GM18951 (cell line): ENCODE data around the gene ELAVL2.

Experiments used
- POLR2A ChIP-seq: IDR thresholded peaks from 4 replicates; pipeline ENCODE4 v1.6.1; 2011; ENCODE audit warnings: mild to moderate bottlenecking; ENCODE audit not compliant: insufficient read length, insufficient read depth; ENCODE audit errors: extremely low read depth
- in situ Hi-C: fragments of 300-500 bp; cut with MboI; formaldehyde crosslinking; loops from one replicate; pipeline ENCODE4 v1.12.0; 2022; ENCODE audit warnings: low sequenced_read_pairs, mixed read lengths, inconsistent platforms; ENCODE audit not compliant: unreplicated experiment

Gene ELAVL2

GRCh38 chr9:23774266-23774665, 51.8 kb downstream of the ELAVL2 start:
- in situ Hi-C loops: no loop called here
- TF ChIP-seq POLR2A: no peak

- TF ChIP-seq POLR2A: no peak
- in situ Hi-C loops: no loop called here
Measured at GRCh38 chr9:23772385-23772783, 53.7 kb downstream of the ELAVL2 start.

- no peak for TF ChIP-seq POLR2A
- in situ Hi-C loops: no loop called here
Measured at GRCh38 chr9:23771746-23772384, 54.2 kb downstream of the ELAVL2 start.

- TF ChIP-seq POLR2A: no peak
- in situ Hi-C loops: no loop called here
Measured at GRCh38 chr9:23769307-23769935, 56.6 kb downstream of the ELAVL2 start.

GRCh38 chr9:23768861-23769260, 57.2 kb downstream of the ELAVL2 start:
- in situ Hi-C loops: no loop called here
- no peak for TF ChIP-seq POLR2A

GRCh38 chr9:23766613-23767012, 59.4 kb downstream of the ELAVL2 start:
- in situ Hi-C loops: no loop called here
- no peak for TF ChIP-seq POLR2A

- in situ Hi-C loops: no loop called here
- no peak for TF ChIP-seq POLR2A
Measured at GRCh38 chr9:23765561-23765960, 60.5 kb downstream of the ELAVL2 start.

GRCh38 chr9:23764219-23764618, 61.8 kb downstream of the ELAVL2 start:
- no peak for TF ChIP-seq POLR2A
- in situ Hi-C loops: no loop called here

- no peak for TF ChIP-seq POLR2A
- in situ Hi-C loops: no loop called here
Measured at GRCh38 chr9:23754551-23754950, 71.5 kb downstream of the ELAVL2 start.

GRCh38 chr9:23752859-23753258, 73.2 kb downstream of the ELAVL2 start:
- TF ChIP-seq POLR2A: no peak
- in situ Hi-C loops: no loop called here

- in situ Hi-C loops: no loop called here
- TF ChIP-seq POLR2A: no peak
Measured at GRCh38 chr9:23751633-23752032, 74.4 kb downstream of the ELAVL2 start.

GRCh38 chr9:23750808-23751207, 75.2 kb downstream of the ELAVL2 start:
- in situ Hi-C loops: no loop called here
- no peak for TF ChIP-seq POLR2A

- TF ChIP-seq POLR2A: no peak
- in situ Hi-C loops: no loop called here
Measured at GRCh38 chr9:23747088-23748075, 78.7 kb downstream of the ELAVL2 start.
